Subcutaneous adipose tissue (tissue), 4 donors: ENCODE measurements around the gene COPB1. TPM values are rescaled to one million over a fixed set of nuclear protein-coding genes. Genes with fewer than 3 reads are reported as not detected.

Source experiments
- total RNA-seq, 4 donors: library from RNA; depleted of rRNA; stranded (reverse); fragments of >200 nt; gene quantifications; one replicate each; pipeline ENCODE4 v1.1.0, GENCODE V29; 2016
- TF ChIP-seq, protein P1 (sequence below): fragments of 450-650 bp; IDR thresholded peaks from one replicate; pipeline ENCODE4 v1.5.1; 2016; ENCODE audit warnings: low read depth, mild to moderate bottlenecking, control low read depth, antibody characterized with exemption, moderate library complexity

COPB1 gene
- total RNA-seq, 4 donors from 2014 or later, result 64.2 to 173 (median 123) TPM

DNA sequence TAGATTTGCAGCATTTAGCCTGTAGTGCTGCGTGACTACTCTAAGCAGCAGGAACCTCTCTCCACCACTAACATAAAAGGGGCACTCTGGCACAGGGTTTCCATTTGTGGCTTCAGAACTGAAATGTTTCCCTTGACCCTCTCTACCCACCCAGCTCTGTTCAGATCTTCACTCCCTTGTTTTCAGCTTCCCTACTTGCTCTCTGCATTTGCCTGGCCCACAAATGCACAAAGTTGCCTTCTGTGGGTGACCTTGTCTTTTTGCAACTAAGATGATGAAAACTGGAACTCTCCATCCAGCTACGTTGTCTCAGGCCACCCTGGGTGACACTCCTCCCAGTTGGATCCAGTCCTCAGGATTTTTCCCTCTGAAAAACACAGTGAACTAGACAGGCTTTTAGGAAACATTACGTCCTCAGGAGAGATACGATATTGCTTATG lies 40.4 kb upstream of the COPB1 start:
- TF ChIP-seq, protein P1, sequence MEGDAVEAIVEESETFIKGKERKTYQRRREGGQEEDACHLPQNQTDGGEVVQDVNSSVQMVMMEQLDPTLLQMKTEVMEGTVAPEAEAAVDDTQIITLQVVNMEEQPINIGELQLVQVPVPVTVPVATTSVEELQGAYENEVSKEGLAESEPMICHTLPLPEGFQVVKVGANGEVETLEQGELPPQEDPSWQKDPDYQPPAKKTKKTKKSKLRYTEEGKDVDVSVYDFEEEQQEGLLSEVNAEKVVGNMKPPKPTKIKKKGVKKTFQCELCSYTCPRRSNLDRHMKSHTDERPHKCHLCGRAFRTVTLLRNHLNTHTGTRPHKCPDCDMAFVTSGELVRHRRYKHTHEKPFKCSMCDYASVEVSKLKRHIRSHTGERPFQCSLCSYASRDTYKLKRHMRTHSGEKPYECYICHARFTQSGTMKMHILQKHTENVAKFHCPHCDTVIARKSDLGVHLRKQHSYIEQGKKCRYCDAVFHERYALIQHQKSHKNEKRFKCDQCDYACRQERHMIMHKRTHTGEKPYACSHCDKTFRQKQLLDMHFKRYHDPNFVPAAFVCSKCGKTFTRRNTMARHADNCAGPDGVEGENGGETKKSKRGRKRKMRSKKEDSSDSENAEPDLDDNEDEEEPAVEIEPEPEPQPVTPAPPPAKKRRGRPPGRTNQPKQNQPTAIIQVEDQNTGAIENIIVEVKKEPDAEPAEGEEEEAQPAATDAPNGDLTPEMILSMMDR, result no peak

DNA sequence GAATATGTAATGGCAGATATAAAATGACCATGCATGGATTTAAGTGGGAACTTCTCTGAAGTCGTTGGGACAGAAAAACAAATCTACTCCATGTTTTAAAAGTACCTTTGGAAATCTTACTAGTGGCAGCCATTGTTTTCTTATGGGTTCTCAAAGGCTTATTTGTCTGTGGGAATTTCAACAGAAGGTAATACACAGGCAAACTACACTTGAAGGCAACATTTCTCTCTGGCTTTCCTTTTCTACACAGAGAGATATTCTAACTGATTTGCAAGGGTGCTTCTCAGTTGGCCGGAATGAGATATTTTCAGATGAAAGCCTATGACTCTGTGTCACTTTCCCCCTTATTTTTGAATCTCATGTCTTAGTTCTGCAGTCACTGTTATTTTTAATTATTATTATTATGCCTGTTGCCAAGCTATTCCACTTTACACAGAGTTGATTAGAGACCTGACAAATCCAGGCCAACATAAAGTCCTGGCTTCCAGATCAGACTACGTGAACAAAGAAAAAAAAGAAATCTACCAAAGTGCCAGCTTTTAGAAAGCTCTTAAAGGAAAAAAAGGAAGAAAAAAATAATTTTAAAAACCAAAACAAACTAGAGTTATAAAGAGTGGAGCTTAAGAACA lies 39.4 kb upstream of the COPB1 start:
- TF ChIP-seq, protein P1, result no peak

DNA sequence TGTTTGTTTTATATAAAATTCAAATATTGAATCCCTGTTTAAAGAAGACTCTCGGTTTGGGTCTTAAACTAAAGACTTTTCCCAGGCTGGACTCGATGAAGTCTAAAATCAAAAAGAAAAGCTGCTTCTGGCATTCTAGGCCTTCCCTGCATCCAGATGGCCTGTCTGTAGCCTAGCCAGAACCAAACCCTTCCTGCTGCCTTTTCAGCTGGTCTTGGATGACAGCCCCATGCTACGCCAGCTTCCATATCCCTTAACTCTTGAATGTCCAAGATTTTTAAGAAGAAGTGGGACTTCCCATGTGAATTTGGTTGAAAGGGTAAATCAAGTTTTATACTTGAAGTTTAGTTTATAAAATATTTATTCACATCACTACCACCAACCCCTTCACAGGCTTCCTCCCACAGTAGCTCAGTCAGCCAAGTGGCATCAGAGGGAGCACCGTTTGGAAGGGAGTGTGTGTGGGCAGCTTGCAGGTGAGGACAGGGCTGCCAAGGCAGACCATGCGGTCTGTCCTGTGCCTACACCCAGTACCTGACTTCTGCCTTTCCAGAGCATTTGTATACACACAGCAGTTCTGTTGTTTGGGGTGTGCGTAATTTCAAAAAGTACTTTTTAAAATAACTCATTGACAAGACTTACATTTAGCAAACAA lies 38.8 kb upstream of the COPB1 start:
- TF ChIP-seq, protein P1, result no peak

DNA sequence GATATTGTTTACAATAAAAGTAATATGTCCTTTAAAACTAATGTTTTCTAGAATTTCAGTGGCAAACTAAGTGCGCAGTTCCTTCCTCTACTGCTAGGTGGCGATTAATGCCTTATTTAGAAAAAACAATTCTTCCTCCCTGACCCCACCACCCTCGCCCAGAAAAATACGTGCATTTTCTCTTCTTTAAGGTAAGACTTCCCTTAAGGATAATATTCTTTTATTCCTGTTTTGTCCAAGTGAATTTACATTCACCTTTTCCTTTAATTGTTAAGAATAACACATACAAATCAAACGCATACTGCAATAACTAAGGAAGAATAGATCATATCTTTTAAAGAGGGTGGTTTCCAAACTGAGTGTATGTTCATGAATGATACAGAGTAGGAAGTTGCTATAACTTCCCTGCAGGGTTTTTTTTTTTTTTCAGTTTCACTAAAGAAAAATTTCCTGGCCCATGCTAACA lies 37.6 kb upstream of the COPB1 start:
- TF ChIP-seq, protein P1, result no peak

DNA sequence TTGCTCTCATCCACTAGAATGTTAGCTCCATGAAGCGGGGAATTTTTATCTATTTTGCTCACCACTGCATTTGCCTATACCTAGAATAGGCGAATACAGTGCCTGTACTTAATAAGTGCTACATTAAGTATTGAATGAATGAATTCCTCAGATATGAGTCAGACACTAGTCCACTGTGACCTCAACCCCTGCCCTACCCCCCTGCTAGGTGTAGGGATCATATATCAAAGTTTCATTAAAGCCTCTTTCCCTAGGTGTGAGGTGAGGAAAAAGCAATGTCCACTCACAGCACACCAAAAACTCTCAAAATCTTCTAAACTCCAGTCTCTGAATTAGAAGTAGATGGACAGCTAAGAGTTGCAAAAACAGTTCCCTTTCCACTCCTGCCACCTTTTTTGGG lies 30.3 kb upstream of the COPB1 start:
- TF ChIP-seq, protein P1, result no peak

DNA sequence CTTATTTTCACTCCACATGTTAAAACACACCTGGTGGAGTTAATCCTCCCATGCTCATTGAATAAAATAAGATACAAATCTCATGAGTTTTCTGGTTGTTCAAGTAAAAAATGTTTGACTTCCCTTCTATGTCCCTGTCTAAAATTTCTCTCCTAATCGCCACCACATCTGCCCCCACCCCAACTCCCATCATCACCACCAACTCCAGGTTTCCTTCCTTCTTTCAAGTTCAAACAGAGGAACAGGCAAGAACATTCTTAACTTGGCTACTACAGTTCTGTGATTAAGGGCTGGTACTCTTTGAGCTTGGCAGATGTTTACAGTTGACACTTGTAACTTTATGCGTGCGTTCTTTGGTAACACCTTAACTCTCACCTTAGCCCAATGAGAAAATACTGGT lies 29.7 kb upstream of the COPB1 start:
- TF ChIP-seq, protein P1, result no peak

DNA sequence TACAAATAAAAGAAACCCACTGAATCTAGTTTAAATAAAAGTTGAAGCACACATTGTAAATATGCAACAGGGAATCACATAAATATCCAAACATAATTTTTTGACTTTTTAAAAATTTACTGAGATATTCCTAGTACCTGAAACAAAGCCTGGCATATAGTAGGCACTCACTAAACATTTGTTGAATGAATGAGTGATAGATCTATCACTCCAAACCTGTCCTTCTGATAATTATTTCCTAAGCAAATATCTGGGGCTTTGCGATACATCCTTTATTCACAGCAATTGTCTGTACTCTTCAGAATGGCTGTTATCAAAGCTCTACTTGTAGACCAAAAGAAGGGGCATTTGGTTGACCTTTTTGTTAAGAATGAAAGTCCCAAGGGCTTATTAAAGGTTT lies 23.2 kb upstream of the COPB1 start:
- TF ChIP-seq, protein P1, result no peak
